Measurements from ENCODE around the gene KCTD11. TPM values are rescaled to one million over a fixed set of nuclear protein-coding genes. Genes with fewer than 3 reads are reported as not detected.
A peak's percentile ranks its signal among the peaks of the same experiment; 100 is the strongest.

Gene KCTD11
- total and polyA plus RNA-seq, 2 of the 13 experiments (the other 11 are each of a cell fraction or from before 2014, with no cell fraction given): 1.6 to 2.6 TPM

- TF ChIP-seq THAP7 (CRISPR knock-in tag; IDR thresholded peaks at IDR 0.05) (no peak), ZNF3 (CRISPR knock-in tag; IDR thresholded peaks at IDR 0.05) (no peak), ZNF274 (CRISPR knock-in tag; IDR thresholded peaks at IDR 0.05) (0 out of 2 replicates have a peak, but pooled peaks have one; percentile 28), AFF4 (CRISPR knock-in tag; IDR thresholded peaks at IDR 0.05) (no peak), NFATC3 (CRISPR knock-in tag; IDR thresholded peaks at IDR 0.05) (no peak), ZNF468 (CRISPR knock-in tag; IDR thresholded peaks at IDR 0.05) (no peak), ZSCAN30 (CRISPR knock-in tag; IDR thresholded peaks at IDR 0.05) (no peak), HOXD1 (CRISPR knock-in tag; IDR thresholded peaks at IDR 0.05) (no peak), BATF2 (CRISPR knock-in tag; IDR thresholded peaks at IDR 0.05) (no peak), MYPOP (CRISPR knock-in tag; IDR thresholded peaks at IDR 0.05) (no peak), ZNF589 (CRISPR knock-in tag; conservative IDR thresholded peaks at IDR 0.05) (no peak), KLF13 (CRISPR knock-in tag; IDR thresholded peaks at IDR 0.05) (no peak), IRF2 (CRISPR knock-in tag; IDR thresholded peaks at IDR 0.05) (no peak), TCF12 (IDR thresholded peaks at IDR 0.05) (no peak), TCF12 (CRISPR knock-in tag; IDR thresholded peaks at IDR 0.05) (0 out of 2 replicates have a peak, but pooled peaks have one; percentile 64), FLYWCH1 (CRISPR knock-in tag; IDR thresholded peaks at IDR 0.05) (no peak), HIC2 (CRISPR knock-in tag; IDR thresholded peaks at IDR 0.05; ENCODE audit: low read depth) (no peak), ZNF879 (CRISPR knock-in tag; IDR thresholded peaks at IDR 0.05) (no peak), KLF11 (CRISPR knock-in tag; IDR thresholded peaks at IDR 0.05) (no peak), MEIS2 (CRISPR knock-in tag; IDR thresholded peaks at IDR 0.05) (no peak), EED (CRISPR knock-in tag; IDR thresholded peaks at IDR 0.05) (no peak), NCOA2 (CRISPR knock-in tag; IDR thresholded peaks at IDR 0.05) (no peak), TBL1XR1 (IDR thresholded peaks at IDR 0.05; ENCODE audit: borderline replicate concordance, low read length, partially characterized antibody) (no peak), NR2C2 (CRISPR knock-in tag; IDR thresholded peaks at IDR 0.05; ENCODE audit: borderline replicate concordance) (no peak; the same call in 1 of the 2 replicates), RBM39 (IDR thresholded peaks at IDR 0.05; ENCODE audit: low read depth, low read length, poor library complexity, severe bottlenecking) (peak; percentile 68), ZSCAN31 (CRISPR knock-in tag; IDR thresholded peaks at IDR 0.05; ENCODE audit: low read depth) (0 out of 2 replicates have a peak, but pooled peaks have one; percentile 74)
Observed at GRCh38 chr17:7403727-7403976, 51.7 kb downstream of the KCTD11 start (continued).
